GM10847 (cell line): Measurements from ENCODE around the gene PLXNC1.

Experiments used
- POLR2A ChIP-seq: IDR thresholded peaks from 2 replicates; pipeline ENCODE4 v1.6.1; 2011; ENCODE audit not compliant: insufficient read length; ENCODE audit errors: extremely low read depth

The PLXNC1 gene

DNA sequence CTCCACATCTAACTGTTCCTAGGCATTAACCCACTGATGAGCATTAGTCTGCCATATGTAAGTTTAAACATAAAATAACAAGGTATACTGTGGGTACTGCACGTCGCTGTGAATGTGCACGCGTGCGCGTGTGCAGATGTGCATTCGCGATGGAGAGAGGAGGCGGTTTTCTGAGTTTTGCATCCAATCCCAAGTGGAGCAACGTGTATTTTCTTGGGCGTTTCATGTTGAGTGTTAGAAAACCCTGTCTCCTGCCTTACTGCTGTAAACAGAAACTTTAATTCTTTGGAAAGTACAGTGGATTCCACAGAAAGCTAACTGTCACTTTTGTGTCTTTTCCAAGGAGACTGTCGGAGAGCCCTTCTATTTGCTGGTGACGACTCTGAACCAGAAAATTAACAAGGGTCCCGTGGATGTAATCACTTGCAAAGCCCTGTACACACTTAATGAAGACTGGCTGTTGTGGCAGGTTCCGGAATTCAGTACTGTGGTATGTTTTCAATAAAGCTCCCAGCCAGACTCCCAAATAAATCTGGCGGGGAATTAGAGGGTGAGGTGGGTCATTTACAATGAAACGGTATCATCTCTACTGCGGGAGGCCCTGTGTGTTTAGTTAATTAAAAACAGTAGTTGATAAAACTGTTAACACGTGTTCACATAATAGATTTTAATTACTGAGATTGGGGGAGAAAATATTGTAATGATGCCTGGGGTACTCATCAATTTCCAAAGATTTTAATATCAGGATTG, 116.5 kb downstream of the PLXNC1 start:
- TF ChIP-seq POLR2A, result no peak

DNA sequence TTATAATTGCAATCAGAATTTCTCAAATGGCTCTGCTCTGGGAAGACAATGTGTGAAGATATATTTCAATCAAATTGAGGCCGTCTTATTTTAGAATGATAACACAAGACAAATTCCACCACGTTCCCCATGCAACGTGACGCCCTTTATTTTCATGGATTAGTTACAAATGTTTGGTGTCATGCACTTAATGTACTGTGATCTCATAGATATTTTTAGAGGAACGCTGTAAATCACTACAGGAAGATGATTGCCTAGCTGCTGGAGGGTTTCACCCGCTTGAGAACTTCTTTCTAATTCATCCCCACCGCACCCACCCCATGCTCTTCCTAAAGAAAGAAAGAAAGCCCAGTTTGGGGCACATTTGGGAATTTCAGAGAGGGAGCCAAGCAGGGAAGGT, 117.2 kb downstream of the PLXNC1 start:
- TF ChIP-seq POLR2A, result no peak

- TF ChIP-seq POLR2A, result no peak
Observed at GRCh38 chr12:94265966-94266745, 117.8 kb downstream of the PLXNC1 start.

DNA sequence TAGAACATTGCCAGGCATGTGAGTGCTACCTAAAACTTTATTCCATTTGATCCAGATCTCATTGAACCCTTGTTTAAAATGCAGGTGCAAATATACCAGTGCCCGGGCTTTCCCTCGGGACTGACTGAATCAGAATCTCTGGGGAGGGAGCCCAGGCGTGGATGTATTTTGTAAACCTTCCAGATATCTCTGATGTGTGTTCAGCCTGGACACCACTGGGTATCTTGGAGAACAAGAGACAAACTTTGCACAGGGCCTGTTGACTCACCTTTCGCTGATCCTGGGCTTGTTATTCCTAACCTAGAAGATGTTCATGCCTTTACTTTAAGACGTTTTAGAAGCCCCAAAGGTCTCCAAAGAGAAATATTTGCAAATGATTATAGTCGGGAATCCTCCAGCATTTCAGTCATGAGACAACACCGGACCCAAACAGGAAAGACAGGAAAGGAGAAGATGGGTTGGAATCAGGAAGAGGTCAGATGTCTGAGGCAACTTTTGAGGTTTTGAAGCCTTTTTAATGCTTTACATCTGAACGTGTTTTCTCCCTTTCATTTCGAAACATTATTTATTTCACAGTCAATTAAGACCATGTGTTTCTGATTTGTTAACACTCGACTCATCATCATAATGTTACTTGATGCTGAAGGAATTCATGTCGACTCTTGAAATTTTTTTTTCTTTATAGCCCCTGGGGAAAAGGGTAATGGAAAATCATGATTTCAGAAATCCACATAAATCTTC, 118.6 kb downstream of the PLXNC1 start:
- TF ChIP-seq POLR2A, result no peak

DNA sequence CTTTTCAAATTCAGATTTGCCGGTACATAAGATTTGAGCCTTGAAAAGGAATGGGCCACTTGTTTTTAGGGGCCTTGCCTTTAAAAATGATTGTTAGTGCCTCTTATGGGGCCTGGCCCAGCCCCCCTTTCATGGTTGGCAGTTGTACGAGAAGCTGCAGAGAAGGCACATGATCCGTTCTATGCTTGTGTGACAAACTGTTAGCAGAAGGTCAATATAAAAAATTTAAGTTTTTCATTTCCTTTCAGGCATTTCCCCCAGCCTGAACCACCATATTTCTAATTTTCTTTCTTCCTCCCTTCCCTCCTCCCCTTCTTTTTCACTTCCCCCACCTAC, 119.1 kb downstream of the PLXNC1 start:
- no peak for TF ChIP-seq POLR2A

GRCh38 chr12:94267921-94268471, 119.6 kb downstream of the PLXNC1 start:
- no peak for TF ChIP-seq POLR2A

GRCh38 chr12:94269316-94269999, 121.1 kb downstream of the PLXNC1 start:
- no peak for TF ChIP-seq POLR2A

- TF ChIP-seq POLR2A, result no peak
Observed at GRCh38 chr12:94271351-94271750, 123.0 kb downstream of the PLXNC1 start.

DNA sequence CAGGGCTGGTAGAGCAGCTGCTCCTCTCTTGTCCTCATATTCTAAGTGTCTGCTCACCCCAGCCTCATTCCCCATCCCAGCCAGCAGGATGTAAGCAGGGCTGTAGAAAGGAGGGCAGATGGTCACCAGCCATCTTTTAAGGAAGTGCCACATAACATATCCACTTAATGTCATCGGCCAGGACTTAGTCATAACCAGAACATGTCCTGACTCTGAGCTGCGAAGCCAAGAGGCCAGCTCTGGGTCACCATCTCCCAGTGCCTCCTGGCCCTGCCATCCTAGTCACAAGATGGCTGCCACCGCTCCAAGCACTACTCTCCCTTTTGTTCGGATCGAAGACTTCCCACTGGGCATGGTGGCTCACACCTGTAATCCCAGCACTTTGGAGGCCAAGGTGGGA, 123.9 kb downstream of the PLXNC1 start:
- TF ChIP-seq POLR2A, result no peak

DNA sequence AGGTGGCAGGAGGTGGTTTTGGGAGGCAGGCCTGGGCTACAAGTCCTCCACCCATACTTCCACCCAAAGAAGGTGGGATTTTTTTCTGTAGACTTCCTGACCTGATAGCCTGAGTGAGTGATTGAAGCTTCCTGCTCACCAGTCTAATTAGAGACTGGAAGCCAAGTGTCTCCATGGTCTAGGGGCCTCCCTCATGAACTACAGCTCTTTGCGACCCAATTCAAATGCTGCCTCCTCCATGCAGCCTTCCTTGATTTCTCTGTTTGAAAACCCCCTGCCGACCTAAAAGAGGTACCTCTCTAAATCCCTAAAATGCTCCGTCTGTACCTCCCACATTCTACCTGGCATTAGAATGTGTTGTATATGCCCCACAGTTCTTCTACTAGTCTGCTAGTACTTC, 124.9 kb downstream of the PLXNC1 start:
- TF ChIP-seq POLR2A, result no peak

DNA sequence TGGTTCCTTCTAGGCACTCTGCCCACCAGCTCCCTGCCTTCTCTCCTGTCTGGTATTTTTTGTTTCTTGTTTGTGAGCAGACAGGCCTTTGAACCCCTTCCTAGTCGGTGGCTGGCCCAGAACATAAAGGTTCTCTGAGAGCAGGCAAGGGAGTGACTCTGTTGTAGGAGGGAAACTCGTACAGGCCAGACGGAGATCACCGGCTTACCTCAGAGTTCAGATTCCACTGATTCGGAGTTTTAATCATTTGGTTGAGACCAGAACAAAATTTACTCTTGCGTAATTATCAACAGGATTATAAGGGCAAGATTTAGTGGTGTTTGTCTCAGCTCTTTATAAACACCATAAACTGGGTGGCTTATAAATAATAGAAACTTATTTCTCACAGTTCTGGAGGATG, 128.3 kb downstream of the PLXNC1 start:
- TF ChIP-seq POLR2A, result no peak

- no peak for TF ChIP-seq POLR2A
Observed at GRCh38 chr12:94277426-94278000, 129.1 kb downstream of the PLXNC1 start.

- TF ChIP-seq POLR2A, result no peak
Observed at GRCh38 chr12:94280063-94280462, 131.7 kb downstream of the PLXNC1 start.

DNA sequence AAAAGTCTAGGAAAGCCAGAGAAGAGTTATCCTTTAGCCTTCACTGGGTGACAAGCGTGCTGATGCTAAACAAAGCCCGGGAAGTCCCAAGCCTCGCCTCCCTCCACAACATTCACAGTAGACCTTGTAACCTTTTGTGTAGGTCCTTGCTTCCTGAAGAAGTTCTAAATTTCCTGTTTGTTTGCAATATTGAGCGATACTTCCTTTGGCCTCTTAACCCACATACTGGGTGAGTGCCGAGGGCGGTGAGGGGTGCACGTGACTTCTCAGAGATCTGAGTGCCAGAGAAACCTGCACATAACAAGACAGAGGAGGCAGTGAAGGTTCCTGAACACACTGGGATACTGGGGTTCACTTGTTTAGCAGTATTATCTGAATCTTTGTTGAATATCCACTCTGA, 134.3 kb downstream of the PLXNC1 start:
- no peak for TF ChIP-seq POLR2A

- TF ChIP-seq POLR2A, result no peak
Observed at GRCh38 chr12:94284046-94284445, 135.7 kb downstream of the PLXNC1 start.
